ENCODE data around the gene KCTD11.
A peak's percentile ranks its signal among the peaks of the same experiment; 100 is the strongest.

Gene KCTD11

GRCh38 chr17:7351665-7352502 is at the start of gene KCTD11:
Gene KCTD11 (plus strand): TSS chr17:7352162.
- no peak for FAIRE-seq

DNA sequence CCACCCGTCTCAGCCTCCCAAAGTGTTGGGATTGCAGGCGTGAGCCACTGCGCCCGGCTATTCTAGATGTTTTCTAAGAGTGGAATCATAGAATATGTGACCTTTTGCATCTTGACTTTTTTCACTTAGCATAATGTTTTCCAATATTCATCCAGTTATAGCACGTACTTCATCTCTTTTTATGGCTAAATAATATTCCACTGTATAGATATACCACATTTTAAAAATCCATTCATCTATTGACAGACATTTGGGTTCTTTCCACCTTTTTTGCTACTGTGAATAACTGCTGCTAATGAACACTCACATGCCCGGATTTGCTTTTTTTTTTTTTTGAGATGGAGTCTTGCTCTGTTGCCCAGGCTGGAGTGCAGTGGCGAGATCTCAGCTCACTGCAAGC is 47.8 kb upstream of the KCTD11 start:
- no peak for FAIRE-seq

- FAIRE-seq = peak; percentile 99
These were observed 44.9 kb upstream of the KCTD11 start, which contains the start of gene EIF5A for GRCh38 chr17:7306911-7307685. Gene EIF5A (plus strand): TSS chr17:7307628. CDS start chr17:7309636, 2,008 bp downstream.

DNA sequence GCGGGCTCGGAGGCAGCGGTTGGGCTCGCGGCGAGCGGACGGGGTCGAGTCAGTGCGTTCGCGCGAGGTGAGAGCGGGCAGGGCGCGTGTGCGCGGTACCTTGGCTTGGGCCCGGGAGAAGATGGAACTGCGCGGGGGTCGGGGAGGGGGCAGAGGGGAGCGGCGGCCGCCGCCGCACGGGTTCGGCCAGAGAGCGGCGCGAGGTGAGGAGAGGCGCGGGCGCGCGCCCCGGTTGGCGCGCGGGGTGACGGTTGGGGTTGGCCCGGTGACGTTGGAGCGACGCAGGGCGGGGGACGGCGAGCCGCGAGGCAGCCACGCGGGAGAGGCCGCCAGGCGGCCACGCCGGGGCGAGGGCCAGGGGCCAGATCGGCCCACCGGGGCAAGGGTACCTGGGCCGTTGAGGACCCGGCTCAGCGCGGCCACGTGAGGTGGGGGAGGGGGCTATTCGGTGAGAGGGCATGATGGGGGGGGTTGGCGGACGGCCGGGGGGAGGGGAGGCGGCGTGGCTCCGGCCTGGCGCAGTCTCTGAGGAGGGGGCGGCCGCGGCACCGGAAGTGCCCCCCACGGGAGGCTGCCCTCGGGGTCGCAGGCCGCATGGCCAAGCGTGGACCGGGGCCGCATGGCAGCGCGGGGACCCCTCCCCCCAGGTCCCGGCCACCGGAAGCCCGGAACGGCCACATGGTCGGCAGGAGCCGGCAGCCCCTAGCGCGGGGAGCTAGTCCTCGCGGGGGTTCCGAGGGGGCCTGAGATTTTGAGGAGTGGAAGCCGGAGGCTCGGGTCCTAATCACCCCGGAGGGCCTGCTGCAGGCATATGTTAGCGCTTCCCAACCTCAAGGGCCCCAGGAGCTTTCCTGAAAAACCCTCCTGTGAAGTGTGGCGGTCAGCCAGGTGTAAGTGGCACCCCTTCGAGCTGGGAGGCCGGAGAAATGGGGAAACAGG is 44.0 kb upstream of the KCTD11 start:
- no peak for FAIRE-seq

DNA sequence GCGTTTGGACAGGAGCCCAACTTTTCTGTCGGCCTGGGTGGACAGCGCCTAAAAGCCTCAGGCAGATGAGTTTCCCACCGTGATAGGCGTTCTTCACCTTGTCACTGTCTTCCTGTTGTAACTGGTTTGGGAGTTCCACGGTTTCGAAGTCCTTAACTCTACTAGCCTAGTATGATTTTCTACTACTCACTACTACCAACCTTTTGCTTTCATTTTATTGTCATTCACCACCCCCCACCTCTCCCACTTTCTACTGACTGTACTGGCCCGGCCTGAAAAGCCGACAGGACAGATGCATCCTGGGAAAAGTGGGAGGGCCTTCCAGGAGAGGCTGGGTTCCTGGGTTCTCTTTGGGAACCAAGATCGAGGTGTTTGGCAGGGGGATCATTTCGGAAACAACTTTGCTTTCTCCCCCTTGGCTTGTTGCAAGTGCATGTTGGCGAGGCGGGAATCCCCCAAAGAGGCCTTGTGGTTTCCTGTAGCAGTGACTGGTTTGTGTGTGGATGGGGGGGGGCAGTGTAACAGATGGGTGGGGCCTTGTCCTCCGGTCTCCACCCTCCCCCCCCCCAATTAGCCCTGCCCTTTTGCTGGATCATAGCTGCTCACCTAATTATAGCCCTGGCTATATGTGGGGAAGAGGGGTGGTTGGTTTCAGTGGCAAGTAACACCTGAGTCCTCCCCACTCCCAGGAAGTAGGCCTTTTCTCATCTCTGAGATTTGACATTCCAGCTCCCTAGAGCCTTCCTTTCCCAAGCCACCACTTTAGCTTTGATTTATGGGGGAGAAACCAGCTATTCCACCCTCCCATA is 43.1 kb upstream of the KCTD11 start:
- FAIRE-seq = peak; percentile 58

DNA sequence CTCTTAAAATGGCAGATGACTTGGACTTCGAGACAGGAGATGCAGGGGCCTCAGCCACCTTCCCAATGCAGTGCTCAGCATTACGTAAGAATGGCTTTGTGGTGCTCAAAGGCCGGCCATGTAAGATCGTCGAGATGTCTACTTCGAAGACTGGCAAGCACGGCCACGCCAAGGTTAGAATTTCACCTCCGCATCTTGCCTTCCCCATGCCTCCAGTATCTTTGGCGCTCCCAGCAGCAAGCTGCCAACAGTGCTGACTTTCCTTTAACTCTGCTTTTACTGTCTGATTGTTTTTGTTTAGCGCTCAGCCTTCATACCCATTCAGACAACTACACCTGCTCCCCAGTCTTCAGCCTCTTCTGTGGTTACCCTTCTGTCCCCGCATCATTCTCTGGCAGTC is 42.3 kb upstream of the KCTD11 start:
- FAIRE-seq = no peak

GRCh38 chr17:7311110-7311705 is 40.8 kb upstream of the KCTD11 start:
- FAIRE-seq = no peak

DNA sequence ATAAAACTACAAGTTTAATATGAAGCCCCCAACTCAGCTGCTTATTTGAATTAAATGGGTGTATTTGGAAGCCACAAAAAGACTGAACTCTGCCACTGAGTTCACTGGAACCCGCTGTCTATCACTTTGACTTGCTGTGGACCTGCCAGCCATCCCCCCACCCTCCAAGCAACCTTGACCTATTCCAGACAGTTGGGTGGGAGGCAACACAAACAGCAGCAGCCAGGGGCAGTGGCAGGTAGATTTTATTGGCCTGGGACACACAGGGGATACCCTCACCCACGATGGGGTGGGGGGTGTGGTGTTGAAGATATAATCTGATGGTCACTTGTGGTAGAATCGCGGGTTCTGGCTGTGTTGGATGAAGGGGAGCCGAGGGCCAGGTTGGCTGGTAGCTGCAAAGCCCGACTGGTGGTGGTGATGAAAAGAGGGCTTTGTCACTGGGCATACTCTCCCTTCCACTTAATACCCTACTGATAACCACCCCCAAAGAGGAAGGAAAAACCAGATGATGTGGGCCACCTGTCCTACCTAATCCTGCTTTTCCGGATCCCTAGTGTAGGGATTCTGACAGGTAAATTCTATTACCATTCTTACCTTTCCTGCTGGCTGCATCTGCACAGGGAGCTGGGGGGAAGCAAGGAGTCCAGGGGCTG is 39.4 kb upstream of the KCTD11 start:
- FAIRE-seq = no peak

GRCh38 chr17:7313088-7313889 is 38.7 kb upstream of the KCTD11 start:
- no peak for FAIRE-seq

DNA sequence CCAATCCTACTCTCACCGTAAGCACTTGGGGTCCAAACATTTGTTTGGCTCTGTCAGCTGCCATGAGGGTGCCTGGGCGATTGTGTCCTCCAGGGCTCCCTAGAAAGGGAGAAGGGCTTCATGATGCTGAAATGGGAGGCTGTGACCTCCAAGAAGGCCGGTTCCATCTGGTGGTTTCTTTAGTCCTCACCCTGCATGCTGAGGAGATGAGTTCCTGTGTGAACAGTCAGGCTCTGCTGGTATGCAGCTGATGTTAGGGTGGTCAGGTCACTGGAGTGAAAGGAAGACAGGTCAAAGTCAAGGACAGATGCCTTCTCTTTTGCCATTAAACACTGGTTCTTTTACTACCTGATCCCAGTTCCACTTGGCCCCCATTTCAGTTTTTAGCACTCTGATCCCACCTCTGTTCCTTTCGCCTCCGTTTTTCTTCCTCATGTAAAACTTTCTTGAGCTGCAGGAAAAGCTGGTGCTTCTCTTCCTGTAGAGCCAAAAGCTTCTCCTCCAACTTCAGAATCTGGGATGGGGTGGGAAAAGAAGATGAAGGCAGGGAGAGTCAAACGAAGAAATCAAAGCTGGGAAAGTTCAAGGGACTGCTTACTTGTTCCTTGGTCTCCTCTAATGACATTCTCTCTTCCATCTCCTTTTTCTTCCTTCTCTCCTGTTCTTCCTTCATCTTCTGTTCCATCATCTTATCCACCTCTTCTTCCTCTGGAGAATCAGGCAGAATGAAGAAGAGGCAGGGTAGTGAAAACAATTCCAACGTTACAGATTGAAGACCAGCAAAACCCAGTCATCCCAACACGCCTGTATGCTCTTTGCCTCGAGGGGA is 37.9 kb upstream of the KCTD11 start:
- FAIRE-seq = no peak

GRCh38 chr17:7314719-7315569 is 37.0 kb upstream of the KCTD11 start, which contains the start of gene GPS2:
Gene GPS2 (minus strand): TSS chr17:7315360. CDS start chr17:7315052, 308 bp downstream.
- FAIRE-seq = no peak

DNA sequence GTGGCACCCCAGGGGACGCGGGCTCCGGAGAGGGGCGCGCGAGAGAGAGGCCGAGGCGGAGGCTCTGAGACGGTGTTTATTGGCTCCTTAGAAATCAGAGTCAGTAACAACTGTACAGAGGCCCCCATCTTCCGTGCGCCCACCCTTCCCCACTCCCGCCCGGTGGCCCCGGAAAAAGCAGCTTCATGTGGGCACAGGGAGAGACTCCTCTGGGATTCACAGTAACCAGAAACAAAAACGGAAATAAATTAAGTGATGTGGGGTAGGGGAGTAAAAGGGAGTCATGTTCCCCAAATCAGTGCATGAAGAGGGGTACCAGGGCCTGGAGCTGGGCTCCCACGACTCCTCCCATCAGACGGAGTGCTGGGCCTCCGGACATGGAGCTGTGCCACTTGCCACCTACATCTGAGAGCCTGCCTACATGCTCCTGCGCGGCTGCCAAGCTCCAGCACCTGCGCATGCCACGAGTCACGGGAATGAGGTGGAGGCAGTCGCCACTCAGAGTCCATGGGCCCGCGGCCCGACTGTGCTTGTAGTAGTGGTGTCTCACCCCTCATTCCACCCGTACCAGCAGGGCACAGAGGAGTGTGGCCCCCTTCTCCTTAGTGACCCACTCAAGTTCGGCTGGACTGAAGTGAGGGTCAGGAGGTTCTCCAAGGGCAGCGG is 36.3 kb upstream of the KCTD11 start:
- FAIRE-seq = no peak

- FAIRE-seq = no peak
These were observed 34.7 kb upstream of the KCTD11 start for GRCh38 chr17:7317161-7317803.

GRCh38 chr17:7318121-7318860 is 33.7 kb upstream of the KCTD11 start:
- FAIRE-seq = no peak

DNA sequence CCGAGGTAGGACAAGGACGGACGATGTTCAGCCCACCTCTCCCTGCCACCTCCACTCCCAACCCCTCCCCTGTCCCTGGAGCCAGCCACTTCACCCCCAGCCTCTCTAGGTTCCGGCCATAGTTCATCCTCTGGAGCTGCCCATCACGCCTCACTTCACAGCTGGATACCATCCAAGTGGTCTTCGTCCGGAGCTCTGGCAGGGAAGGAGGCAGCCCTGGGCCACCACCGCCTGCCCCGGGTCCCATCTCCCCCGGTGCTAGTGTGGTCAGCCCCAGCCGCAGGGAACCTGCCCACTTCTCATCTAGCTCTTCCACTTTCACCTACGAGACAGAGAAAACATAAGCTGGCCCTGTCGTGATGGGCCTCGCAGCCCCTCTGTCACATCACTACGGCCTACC is 30.5 kb upstream of the KCTD11 start:
- no peak for FAIRE-seq

DNA sequence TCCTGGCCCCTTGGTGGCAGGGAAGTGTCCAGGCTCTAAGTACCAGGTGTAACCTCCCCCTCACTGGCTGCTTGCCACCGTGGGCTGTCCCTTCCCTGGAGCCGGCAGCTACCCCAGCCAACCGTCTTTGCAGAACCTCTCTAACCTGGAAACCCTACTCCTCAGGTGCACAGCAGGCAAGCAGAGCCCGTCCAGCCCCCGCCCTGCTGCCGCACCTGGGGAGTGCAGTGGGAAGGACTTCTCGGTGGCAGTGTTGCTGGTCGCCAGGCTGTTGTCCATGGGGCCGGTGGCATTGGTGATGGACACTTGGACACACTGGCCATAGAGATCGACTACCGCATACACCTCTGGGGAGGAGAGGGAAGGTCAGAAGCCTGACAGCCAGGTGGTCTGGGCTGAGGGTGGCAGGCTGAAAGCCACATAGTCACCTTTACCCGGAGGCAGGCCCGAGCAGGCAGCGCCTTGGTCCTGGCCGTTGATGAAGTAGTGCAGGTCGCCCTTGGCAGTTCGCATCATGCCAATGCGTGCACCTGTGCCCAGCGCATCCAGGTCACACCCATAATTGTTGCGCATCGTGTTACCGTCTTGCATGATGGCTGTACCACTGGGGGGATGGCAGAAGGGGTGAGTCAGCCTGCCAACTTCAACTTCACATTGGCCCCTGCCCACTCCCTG is 29.3 kb upstream of the KCTD11 start:
- FAIRE-seq = no peak
